Testis (tissue), 2 donors: ENCODE data around the gene BCKDHA.

Experiments
- POLR2A ChIP-seq: fragments of 450-650 bp; IDR thresholded peaks from one replicate; pipeline ENCODE4 v1.6.1; 2017; ENCODE audit warnings: antibody characterized with exemption, mild to moderate bottlenecking, moderate library complexity
- TF ChIP-seq, protein P1 (sequence below), 3 experiments: fragments of 450-650 bp in 2 of 3; fragments of 200-600 bp in 1 of 3; sonication (generic) in 1 of 3; IDR thresholded peaks; one replicate each; pipeline ENCODE4 v1.5.1; 2016 to 2019; ENCODE audit warnings: antibody characterized with exemption in 3 of 3, mild to moderate bottlenecking in 2 of 3, moderate library complexity in 1 of 3

DNA sequence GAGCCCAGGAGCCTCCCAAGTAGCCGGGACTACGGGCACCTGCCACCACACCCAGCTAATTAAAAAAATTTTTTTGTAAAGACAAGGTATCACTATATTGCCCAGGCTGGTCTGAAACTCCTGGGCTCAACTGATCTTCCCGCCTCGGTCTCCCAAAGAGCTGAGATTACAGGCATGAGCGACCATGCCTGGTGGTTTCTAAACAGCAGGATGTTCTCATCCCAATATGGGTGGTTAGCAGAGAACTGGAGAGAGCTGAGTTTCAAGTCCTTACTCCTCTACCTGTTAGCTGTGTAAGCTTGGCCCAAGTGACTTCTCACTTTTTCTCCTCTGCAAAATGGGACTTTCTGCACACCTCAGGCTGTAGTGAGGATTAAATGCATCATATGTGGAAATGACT lies 13.3 kb upstream of the BCKDHA start:
- TF ChIP-seq, protein P1, sequence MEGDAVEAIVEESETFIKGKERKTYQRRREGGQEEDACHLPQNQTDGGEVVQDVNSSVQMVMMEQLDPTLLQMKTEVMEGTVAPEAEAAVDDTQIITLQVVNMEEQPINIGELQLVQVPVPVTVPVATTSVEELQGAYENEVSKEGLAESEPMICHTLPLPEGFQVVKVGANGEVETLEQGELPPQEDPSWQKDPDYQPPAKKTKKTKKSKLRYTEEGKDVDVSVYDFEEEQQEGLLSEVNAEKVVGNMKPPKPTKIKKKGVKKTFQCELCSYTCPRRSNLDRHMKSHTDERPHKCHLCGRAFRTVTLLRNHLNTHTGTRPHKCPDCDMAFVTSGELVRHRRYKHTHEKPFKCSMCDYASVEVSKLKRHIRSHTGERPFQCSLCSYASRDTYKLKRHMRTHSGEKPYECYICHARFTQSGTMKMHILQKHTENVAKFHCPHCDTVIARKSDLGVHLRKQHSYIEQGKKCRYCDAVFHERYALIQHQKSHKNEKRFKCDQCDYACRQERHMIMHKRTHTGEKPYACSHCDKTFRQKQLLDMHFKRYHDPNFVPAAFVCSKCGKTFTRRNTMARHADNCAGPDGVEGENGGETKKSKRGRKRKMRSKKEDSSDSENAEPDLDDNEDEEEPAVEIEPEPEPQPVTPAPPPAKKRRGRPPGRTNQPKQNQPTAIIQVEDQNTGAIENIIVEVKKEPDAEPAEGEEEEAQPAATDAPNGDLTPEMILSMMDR (IDR thresholded peaks at IDR 0.05) = no peak
- no peak for TF ChIP-seq POLR2A
